HG03432 (cell line): ENCODE measurements around the gene NR1D2.

ENCODE experiments used
- ATAC-seq: cut with Tn5 transposase; IDR thresholded peaks from one replicate; pipeline ENCODE4 v1.9.1; 2021; ENCODE audit warnings: mild to moderate bottlenecking, moderate library complexity; ENCODE audit not compliant: unreplicated experiment

The NR1D2 gene

DNA sequence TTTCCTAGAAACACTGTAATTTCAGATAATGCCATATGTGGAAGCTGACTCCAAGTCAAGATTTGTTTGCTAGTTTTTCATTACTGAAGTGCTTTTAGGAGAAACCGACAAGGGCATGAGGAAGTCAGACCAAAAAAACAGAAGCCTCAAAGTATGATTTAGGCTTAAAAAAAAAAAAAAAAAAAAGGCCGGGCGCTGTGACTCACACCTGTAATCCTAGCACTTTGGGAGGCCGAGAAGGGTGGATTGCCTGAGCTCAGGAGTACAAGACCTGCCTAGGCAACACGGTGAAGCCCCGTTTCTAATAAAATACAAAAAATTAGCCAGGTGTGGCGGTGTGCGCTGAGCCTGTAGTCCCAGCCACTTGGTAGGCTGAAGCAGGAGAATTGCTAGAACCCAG is 16.6 kb upstream of the NR1D2 start:
- ATAC-seq = no peak

DNA sequence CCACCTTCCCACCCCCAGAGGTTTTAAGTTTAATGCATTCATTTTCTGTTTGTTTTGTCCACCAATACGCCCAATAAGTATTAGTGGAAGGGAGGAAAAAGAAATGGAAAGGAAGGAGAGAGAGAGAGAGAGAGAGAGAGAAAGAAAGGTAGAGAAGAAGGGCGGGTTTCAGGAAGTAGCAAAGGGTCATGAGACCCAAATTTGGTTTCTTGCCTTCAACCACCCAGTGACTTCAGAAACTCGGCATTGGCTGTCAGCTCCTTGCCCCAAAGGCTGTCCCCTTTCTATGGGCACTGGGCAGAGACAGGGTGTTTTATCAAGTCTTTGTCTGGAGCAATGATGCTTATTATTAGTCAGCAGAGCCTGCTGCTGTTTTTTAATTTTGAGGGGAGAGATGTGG is 13.5 kb upstream of the NR1D2 start:
- no peak for ATAC-seq

DNA sequence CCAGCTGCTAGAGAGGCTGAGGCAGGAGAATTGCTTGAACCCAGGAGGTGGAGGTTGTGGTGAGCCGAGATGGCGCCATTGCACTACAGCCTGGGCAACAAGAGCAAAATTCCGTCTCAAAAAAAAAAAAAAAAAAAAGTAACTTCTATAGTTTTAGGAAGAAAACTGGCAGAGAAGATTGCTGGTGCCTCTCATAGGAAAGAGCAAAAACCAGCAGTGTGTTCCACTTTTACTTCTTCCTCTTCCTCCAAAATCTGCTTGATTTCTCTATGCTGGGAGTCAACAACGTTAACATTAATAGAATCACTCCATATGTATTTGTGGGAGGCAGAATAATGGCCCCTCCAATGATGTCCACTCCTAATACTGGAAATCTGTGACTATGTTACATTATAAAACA is 12.5 kb upstream of the NR1D2 start:
- ATAC-seq = no peak

DNA sequence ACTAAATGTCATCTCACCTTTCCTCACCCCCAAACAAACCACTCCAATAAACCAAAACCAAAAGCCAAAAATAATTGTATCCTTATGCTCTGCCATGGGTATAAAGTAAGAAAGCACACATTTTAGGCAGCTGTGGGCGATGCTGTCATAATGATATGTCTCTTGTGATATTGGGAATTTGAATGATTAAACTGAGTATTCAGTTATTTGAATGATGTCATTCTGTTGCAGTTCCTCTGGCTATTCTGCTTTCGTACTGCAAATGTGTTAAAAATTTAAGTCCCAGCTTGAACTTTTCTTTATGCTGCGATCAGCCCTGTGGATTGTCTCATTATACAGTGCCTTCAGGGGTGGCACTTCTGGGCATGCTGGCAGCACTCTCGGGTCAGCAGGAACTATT is 10.8 kb upstream of the NR1D2 start:
- ATAC-seq = no peak

DNA sequence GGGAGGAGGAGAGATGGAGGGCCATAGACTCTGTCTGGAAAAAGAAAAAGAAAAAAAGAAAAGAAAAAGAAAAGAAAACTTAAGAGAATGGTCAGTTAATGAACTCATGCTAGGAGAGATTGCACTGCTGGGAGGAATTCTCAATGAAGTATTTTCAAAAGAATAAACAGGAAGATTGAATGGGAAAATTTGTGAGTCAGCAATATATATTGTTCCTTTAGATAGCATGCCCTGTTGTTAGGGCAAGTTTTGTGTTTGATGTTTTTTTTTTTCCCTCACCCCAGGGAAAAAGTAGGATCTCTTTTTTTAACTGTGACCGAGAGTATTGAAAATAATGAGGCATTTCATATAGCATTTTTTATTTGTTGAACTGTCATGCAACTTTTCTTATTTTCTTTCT is 7.8 kb upstream of the NR1D2 start:
- ATAC-seq = no peak

DNA sequence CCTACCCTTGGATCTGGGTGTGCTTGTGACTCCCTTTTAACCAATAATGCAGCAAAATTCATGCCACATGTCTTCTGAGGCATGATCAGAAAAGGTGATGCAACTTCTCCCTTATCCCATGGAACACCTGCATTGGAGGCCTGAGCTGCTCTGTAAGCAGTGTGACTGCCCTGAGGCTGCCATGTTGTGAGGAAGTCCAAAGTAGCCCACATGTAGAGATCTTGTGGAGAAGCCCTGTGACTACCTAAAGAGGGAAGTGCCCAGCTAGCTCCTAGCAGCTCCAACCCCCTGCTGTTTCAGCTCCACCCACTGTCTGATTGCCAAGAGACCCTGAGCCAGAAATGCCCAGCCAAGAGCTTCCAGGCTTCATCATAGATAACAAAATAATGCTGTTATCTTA is 6.4 kb upstream of the NR1D2 start:
- no peak for ATAC-seq

DNA sequence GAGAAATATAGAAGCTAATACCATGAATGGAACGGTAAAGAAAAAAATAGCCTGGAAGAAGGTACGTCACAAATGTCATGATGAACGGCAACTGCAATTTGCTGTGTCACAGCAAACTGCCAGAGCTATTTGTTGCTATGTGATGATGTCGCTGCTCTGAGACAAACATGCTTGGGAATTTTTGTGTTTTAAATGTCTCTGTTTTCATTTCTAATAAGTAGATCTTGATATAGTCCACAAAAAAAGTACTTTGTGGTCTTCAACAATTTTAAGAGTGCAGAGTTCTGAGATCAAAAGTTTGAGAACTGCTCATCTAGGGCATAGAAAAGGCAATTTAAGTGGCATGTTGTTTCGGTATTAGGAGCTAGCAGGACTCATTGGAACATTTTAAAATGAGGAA is 4.3 kb upstream of the NR1D2 start:
- ATAC-seq = no peak

DNA sequence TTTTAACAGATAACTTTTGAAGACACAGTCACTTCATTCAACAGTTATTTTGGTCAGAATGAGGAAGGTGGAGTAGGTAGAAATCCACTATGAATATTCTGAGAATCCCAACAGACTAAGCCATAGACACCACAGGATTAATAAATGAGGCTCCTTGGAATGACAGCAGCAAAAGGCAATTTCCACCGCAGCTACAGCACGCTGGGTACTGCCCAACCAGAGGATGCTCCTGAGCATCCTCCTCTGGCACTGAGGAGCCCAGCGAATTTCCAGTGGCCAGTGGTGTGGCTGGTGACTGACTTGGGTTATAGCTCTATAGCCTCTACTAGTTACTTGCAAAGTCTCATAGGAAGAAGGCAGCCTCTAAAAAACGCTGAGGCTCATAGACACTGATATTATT is 3.6 kb upstream of the NR1D2 start:
- no peak for ATAC-seq

DNA sequence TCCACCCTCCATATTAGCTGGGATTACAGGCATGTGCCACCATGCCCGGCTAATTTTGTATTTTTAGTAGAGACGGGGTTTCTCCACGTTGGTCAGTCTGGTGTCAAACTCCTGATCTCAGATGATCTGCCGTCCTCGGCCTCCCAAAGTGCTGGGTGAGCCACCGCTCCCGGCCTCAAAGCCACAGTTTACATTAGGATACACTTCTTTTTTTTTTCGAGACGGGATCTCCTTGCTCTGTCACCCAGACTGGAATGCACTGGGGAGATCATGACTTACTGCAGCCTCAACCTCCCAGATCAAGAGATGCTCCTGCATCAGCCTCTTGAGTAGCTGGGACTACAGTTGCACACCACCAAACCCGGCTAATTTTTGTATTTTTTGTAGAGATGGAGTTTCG is 2.5 kb upstream of the NR1D2 start:
- no peak for ATAC-seq

DNA sequence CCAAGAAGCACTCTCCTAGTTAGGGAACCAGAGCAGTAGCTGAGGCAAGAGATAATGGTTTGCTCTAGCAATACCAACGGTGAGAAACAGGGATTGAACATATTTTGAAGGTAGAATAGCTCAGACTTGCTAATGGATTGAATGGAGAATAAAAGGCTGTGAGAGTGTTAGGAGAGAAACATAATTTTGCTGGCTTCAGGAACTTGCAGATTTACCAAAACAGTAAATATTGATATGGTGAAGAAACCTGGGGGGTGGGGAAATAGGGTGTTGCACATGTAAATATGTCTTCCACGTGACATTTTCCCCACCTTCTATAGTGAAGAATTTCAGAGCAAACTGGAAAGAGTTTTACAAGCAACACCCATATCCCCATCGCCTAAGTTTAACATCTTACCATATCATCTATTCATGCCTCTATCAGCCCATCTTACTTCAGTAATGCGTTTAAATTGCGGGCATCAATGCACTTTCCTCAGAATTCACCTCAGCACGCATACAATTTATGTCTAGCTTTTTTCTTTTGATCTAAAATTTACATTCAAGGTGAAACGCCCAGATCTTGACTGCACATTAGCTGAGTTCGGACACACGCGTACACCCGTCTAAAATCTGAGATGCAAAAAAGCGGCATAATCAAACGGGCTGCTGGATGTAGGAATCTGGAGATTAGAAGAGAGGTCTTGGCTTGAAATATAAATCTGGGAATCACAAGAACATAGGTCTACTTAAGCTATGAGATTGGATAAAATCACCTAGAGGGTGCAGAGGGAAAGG is 891 bp upstream of the NR1D2 start:
- no peak for ATAC-seq

DNA sequence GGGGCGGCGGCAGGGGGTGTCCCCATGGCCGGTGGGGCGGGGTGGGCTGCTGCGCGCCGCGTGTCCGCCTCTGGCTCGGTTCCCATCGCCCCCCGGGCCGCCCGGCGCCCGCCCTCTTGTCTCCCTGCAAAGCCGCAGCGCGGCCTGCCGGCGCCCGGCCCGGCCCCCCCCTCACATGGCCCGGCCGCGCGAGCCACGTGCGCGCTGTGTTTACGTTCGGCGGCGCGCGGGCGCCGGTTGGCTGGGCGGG is 502 bp downstream of the NR1D2 start:
- no peak for ATAC-seq

DNA sequence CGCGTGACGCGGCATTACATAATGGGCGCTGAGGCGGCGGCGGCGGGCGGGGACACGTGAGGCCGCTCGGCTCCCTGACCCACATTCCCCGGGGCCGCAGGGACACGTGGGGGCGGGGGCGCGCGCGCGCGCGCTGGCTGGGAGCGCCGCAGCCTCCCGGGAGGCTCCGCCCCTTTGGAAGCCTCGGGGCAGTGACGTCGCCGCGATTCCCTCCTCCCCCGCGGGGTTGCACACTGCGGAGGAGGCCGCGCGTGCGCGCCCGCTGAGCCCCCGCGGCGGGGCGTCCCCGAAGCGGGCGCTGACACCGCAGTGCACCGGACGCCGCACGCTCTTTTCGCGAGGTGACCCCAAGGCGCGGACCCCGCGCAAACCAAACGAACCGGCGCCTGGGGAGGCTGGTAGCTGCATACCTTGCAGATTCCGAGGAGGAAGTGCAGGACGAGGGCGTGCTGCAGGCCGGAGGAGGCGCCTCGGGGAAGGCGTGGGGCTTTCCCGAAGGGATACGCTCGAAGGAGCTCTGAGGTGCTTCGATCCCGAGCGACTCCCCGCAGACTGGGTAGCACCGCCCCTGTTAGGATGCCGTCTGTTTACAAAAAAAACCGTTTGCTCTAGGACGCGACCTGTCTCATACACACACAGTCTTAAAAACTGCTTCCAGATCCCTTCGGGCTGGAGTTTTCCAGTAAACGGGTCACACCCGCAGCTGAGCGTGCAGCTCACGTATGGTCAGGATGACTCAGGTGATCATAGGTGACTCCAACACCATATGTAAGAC is 1.0 kb downstream of the NR1D2 start:
- ATAC-seq = peak; percentile 82

DNA sequence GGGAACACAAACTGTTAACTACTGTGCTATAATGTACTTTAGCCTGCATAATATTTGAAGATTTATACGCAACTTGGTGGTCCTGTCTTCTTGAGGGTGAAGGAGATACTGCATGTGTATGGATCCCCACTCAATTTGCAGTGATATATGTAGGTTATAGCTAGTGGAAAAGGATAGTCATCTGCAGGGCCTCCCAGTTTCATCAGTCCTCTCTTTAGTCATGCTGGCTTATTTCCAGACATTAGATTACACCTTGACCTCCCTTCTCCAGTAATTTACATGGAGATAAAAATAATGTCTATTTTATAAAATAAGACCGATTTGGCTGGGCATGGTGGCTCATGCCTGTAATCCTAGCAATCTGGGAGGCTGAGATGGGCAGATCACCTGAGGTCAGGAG is 3.7 kb downstream of the NR1D2 start:
- no peak for ATAC-seq

DNA sequence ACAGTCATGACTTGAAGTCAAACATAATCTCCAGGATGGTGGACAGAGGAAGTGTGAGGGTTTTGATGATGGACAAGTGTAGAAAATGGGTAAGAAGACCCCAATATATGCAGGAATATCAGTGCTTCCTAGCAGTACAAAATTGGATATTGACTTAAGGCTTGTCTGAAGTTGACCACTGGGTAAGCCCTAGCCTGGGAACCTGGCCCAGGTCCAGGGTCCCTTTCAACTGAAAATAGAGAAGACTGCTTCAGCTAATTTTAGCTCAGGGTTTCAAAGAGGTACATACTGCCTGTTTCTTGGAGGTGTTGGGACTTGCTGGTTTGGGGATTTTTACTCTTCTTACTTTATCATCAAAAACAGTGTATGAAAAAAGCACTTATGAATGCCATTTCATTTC is 4.7 kb downstream of the NR1D2 start:
- peak; percentile 19 for ATAC-seq

DNA sequence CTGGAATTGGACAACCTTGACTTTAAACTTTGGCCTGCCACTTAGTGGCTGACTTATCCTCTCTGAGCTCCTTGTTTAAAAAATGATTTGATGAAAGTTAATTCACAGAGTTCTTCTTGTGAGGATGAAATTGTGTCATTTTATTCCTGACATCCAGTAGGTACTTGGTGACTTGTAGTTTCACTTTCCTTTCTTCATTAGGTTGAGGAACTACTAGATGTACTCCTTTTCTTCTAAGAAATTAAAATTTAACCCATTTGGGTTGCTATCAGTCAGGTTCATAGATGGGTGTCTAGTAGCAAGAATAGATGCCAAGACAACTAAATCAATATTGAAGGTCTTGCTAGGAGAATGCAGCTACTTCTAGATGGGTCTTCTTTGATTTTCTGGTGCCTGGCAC is 5.2 kb downstream of the NR1D2 start:
- peak; percentile 18 for ATAC-seq

DNA sequence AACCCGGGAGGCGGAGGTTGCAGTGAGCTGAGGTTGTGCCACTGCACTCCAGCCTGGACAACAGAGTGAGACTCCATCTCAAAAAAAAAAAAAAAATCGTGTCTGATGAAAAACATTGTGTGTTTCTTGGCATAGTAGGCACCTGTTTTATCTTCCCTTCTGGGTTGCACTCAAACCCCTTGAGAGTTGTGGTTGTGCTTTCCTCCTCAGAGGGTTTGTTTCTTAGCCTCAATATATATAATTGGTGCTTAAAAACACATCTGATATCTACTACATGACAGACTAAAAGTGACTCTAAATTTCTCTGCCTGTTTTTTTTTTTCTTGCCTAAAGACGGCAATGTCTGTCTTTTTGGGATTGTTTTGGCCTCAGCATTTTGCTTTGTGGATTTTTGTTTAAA is 7.6 kb downstream of the NR1D2 start:
- peak; percentile 66 for ATAC-seq

DNA sequence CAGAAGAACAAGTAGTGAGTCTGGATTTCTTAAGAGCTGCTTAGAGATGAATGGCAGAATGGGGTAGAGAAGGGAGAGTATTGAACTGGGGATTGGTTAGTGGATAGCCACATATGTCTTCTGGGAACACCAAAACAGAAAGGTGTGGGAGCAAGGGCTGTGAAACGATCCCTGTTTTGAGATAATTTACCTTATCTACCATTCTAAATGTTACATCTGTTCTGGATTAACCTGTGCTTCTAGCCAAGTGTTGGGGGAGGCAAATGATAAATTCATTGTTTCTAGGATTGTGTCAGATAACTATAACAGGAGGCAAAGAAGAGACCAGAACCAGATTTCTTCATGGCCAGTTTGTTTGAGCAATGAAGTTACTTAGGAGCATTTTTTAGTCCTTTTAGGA is 8.4 kb downstream of the NR1D2 start:
- no peak for ATAC-seq

DNA sequence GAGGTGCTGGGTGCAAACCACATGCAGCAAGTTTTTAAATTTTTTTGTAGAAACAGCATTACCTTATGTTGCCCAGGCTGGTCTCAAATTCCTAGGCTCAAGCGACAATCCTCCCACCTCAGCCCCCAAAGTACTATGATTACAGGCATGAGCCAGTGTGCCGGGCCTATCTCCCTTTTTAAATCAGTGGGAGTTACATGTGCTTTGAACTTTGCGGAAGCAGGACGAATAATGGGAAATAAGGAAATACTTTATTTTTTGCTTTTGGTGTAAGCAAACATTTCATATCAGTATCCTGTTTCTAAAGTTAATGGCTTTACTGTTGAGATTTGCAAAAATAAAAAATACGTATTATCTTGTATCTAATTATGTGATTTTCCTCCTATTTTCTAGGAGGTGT is 9.1 kb downstream of the NR1D2 start:
- no peak for ATAC-seq

DNA sequence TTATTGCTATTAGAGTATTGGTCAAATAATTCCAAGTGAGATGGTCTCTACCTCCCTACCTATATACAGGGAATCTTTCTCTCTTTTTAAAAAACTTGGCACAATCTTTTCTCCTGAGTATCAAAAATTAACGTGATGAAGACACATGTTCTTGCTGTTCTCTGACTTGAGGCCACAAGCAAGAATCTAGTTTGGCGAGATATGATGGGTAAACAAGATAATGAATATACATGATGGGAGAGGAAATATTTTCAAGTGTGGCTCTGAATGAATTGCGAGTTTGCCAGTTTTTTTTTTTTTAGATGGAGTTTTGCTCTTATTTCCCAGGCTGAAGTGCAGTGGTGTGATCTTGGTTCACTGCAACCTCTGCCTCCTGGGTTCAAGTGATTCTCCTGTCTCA is 11.6 kb downstream of the NR1D2 start:
- no peak for ATAC-seq

DNA sequence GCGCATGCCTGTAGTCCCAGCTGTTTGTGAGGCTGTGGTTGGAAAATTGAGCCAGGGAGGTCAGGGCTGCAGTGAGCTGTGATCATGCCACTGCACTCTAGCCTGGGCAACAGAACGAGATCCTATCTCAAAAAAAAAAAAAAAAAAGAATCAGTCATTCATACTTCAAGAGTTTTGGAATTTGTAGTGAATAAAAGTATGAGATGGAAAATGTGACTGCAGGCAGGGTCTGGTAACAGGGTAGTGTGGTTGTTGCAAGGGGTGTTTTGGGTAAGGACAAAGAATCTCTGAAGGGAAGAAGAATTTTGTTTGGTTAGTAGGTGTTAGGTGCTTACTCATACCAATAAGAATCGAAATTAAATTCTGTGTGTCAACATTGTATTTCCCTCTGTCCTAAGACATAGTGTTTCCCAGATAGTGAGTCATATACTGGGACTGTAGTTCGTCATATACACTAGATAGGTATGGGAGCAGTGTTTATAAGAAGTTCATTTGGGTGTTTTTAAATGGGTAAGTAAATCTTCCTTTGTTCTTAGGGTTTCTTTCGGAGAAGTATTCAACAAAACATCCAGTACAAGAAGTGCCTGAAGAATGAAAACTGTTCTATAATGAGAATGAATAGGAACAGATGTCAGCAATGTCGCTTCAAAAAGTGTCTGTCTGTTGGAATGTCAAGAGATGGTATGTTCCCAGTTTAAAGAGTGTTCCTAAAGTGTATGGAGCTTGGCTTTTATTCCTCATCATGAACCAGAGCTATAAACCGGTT is 14.2 kb downstream of the NR1D2 start:
- peak; percentile 56 for ATAC-seq

DNA sequence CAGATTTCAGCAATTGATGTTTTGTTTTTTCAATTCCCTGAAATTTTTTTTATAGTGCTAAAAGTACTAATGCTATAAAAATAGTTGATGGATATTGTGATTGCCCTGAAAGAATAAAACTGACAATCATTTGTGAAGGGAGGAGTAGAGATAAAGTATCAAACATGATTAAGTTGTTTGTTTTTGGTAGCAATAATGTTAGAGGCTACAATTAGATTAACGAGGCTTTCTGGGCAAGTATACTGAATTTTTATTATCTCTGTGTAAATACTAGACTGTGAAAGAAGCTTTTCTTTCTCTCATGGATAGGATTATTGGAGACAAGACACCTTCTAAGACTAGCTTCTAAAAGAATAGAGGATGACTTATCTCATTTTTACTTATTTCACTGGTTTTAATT is 15.6 kb downstream of the NR1D2 start:
- no peak for ATAC-seq

DNA sequence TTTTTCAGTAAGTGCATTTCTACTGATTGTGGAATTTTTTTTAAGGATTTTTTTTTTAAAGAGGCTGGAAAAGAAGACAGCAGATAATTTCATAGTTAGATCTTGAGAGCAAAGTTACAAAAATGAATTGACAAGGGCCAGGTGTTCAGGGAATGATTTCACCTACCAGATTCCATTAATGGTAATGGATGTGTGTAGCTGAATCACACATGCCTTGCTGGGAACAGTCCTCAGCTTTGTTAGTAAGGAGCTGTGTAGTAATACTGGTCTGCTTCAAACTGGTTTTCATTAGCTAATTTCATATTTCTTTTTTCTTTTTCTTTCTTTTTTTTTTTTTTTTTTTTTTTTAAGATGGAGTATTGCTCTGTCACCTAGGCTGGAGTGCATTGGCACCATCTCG is 16.0 kb downstream of the NR1D2 start:
- ATAC-seq = no peak
